Esophagus squamous epithelium (tissue), 4 donors: ENCODE data around the gene PNO1.

Experiments
- CTCF ChIP-seq, 6 experiments: fragments of 450-650 bp in 4 of 6; fragments of 200-600 bp in 2 of 6; sonication (generic) in 2 of 6; IDR thresholded peaks; one replicate each; pipeline ENCODE4 v1.5.1; 2016 to 2019; ENCODE audit warnings: antibody characterized with exemption in 6 of 6, mild to moderate bottlenecking in 4 of 6, moderate library complexity in 4 of 6
- POLR2A ChIP-seq, 4 donors: fragments of 450-650 bp; IDR thresholded peaks; one replicate each; pipeline ENCODE4 v1.6.1; 2017; ENCODE audit warnings: antibody characterized with exemption in 4 of 4, mild to moderate bottlenecking in 4 of 4, moderate library complexity in 3 of 4

- TF ChIP-seq POLR2A (IDR thresholded peaks at IDR 0.05) (peak in 2 of 4 donors; percentile 18 to 29), CTCF (IDR thresholded peaks at IDR 0.05) (peak in 2 of 6 experiments; percentile 3 to 10)
Observed at GRCh38 chr2:68157402-68158133, at the start of gene PNO1.
